Activated CD4-positive, alpha-beta T cell treated with anti-CD3 and anti-CD28 coated beads, Interleukin-2, amount 50 U/mL, for 48 hours (primary cell): ENCODE results near the gene HLA-DPA1.
"Not testable (repeated sequence)": the region's sequence is repeated elsewhere in the genome, so short reads cannot be mapped to it uniquely, and the experiment has no call there.

Source experiments
- DNase-seq, 2 experiments: peaks; one replicate each; pipeline ENCODE4 v3.0.0-alpha.2; 2020

The HLA-DPA1 gene

DNA sequence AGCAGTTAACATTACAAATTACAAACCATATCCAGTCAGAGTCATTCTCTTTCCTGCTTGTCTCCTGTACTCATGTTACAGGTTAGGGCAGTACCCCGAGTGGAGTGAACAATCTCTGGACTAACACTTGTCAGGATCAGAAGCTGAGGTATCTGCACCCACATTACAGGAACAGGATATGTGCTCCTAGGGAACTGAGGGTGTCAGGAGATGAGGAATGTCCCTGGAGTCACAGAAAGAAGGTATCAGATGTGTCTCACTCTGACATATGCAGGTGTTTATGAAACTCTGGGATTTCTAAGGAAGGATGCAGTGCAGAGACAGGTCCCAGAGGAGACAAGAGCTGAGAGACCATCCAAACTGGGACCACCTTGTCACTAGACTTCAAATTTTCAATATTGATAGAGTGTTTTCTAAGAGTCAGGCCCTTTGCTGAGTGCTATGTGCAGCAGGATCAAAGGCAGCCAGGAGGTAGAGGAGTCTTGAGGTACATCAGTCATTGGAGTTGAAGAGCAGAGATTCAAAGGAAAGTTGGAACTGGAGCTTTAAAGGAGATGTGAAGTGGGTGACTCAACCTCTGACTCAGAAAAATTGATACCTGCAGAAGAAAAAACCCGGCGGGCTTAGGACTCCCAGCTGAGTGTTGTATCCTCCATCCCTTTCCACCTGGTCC lies 14.9 kb upstream of the HLA-DPA1 start:
- DNase-seq, result no peak

DNA sequence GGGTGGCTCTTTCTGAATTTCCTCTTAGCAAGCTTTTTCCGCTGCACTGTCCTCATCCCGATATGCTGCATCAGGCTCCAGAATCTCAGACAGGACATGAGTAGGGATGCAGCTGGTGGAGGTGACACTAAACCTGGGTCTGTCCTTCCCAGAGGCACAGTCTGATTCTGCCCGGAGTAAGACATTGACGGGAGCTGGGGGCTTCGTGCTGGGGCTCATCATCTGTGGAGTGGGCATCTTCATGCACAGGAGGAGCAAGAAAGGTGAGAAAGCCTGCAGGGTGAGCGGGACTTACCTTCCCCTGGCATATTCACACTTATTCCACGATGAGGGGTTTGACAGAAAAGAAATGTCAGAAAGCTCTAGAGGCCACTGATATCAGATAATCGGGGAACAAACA lies 12.2 kb upstream of the HLA-DPA1 start:
- no peak for DNase-seq

DNA sequence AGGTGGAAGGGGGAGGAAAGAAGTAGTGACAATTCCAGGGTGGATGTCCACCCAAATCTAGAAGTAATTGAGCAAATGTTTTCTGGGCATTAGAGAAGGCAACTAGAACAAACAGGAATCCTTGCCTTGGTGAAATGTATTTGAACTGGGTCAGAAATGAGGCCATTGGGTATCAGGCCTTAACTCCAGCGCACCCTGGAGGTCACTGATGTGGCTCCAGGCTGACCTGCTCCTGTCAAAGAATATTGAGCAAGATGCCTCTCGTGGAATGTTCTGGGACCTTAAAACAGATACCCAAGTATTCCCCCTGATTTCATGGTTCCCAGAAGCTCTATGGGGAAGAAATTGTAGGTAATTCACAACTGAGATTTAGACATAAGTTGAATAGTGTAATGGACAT lies 9.3 kb upstream of the HLA-DPA1 start:
- DNase-seq, result peak in 1 of 2 experiments; percentile 36

DNA sequence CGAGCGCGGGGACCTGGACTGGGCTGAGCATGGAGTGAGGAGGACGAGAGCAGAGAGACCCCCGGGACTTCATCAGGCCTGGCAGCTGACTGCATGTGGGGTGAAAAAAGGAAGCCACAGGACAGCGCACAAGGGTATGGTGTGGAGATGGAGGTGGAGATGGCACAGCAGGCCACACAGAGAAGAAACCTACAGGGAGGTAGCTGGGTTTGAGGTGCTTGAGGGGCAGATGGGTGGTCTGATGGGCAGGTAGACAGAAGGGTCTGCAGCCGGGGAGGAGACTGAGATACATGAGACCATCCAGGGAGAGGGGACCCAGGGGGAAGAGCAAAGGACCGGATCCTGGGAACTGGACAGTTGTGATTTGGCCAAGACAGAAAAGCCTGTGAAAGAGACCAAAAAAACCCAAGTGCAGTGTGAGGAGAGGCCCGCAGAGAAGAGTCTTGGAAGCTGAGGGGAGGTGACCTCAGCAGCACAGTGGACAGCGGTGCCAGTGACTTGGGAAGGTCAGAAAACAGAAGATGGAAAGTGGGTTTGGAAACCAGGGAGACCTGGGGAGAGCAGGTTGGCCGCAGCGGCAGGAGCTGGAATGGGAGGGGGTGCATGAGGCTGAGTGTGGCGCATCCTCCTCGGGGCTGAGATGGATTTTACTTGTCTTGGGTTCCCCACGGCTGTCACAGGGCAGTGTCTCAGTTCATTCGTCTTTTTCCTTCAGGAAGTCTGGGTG lies 7.8 kb upstream of the HLA-DPA1 start:
- no peak for DNase-seq

DNA sequence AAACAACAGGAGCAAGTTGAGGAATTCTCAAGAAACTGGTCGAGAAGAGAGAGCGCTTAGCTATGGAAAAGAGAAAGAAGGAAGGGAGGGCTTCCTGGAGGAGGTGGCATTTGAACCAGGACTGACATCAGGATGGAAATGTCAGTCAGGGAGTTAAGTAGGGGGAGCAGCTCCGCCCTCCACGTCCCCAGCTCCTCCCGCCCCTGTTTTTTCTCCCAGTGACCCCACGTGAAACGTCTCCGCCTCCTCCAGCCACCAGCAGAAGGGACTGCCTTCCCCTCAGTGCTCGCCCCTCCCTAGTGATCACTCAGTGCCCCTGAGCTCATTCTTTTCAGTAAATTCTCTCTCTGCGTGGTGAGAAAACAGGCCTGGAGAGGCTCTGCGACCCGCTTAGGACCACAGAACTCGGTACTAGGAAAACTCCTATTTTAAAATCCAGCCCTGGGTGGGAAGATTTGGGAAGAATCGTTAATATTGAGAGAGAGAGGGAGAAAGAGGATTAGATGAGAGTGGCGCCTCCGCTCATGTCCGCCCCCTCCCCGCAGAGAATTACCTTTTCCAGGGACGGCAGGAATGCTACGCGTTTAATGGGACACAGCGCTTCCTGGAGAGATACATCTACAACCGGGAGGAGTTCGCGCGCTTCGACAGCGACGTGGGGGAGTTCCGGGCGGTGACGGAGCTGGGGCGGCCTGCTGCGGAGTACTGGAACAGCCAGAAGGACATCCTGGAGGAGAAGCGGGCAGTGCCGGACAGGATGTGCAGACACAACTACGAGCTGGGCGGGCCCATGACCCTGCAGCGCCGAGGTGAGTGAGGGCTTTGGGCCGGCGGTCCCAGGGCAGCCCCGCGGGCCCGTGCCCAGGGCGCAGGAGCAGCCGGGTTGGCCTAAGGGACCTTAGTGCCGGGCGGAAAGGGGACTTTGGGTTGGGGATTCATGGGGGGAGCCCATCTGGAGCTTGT lies 7.0 kb upstream of the HLA-DPA1 start:
- DNase-seq, result no peak

DNA sequence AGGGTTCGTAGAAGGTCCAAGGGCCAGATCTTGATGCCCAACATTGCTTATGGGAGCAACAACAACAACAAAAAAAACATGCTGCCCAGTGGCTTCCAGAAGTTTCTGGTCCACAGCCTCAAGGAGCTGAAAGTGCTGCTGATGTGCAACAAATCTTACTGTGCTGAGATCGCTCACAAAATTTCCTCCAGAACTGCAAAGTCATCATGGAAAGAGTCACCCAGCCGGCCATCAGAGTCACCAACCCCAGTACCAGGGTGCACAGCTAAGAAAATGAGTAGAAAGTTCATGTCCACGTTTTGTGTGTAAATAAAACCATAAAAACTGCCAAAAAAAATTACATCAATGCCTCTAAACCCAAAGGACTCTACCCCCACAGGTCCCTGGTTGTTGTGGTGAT lies 6.1 kb upstream of the HLA-DPA1 start:
- DNase-seq, result no peak

DNA sequence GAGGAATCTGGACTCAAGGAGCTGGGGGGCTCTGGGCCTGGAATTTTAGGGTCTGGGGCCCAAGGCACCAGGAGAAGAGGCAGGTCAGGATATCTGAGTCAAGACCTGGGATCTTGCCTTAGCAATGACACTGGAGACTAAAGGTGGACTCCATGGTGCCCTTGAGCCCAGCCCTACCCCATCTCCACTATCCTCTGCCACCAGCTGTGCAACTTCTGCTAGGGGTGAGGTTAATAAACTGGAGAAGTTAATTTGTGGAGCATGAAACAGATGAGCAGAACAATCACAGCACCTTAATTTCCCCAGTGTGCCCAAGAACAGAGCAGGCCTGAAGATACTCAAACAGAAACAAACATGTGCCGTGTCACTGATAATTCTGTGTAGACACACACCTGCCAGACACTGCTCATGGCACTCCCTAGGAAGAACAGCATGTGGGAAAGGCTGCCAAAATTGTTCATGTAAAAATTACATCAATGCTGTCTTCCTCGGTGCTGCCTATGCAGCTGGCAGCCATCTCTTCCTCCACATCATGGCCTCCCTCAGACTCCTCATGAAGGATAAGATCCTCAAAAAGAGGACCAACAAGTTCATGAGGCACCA lies 5.6 kb upstream of the HLA-DPA1 start:
- DNase-seq, result no peak

DNA sequence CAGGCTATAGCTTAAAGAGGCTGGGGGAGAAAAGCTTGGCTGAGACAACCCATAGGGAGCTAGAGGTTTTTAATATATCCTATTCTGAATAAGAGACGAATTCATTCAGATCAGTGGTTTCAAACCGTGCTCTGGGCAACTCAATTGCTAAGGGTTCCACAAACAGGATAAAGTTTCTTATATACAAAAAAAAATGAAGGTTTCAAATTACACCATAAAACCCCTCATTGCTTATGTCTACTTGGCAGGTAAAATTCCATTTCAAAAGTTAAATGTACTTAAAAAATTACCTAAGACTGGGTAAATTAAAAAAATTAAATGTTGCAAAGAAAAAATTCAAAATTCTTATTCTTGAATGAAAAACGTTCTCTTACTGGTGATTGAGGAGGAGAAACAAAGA lies 5.0 kb upstream of the HLA-DPA1 start:
- DNase-seq, result no peak

DNA sequence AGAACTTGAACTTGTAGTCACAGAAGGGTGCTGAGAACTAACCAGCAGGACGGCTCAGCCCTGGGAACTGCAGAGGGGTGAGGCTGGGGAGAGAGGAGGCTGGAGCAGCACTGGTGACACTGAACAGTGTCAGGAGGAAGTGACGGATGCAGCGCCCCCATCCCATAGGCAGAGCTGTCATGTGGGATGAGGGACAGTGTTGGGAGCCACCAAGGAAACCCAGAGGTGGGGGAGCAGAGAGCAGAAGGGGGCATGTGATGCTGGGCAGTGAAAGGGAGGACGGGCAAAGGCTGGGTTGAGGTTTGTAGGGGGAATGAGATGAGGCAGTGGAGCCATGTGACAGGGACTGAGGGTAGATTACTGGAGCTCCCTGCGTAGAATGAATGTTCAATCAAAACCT lies 4.5 kb upstream of the HLA-DPA1 start:
- no peak for DNase-seq

DNA sequence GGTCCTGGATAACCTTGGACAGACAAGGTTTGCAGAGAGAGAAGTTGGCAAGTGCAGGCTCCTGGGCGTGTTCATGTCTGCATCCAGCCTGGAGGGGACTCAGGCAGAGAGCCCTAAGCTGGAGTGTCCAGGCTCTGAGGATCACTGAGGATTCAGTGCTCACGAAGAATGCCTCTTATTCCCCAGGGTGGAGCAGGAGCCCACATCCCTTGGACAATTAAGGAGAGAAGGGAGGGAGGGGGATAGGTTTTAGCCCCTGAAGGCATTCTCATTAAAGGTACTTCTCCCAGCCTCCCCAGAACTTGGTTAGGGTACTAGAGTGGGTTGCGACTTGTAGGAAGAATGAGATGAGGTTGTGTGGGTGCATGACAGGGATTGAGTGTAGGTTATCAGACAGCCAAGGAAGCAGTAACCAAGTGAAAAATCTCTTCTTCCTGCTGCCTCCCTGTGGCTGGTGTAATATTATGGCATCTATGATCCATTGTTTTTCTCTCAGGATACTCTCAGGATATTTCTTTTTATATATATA lies 3.0 kb upstream of the HLA-DPA1 start:
- no peak for DNase-seq

DNA sequence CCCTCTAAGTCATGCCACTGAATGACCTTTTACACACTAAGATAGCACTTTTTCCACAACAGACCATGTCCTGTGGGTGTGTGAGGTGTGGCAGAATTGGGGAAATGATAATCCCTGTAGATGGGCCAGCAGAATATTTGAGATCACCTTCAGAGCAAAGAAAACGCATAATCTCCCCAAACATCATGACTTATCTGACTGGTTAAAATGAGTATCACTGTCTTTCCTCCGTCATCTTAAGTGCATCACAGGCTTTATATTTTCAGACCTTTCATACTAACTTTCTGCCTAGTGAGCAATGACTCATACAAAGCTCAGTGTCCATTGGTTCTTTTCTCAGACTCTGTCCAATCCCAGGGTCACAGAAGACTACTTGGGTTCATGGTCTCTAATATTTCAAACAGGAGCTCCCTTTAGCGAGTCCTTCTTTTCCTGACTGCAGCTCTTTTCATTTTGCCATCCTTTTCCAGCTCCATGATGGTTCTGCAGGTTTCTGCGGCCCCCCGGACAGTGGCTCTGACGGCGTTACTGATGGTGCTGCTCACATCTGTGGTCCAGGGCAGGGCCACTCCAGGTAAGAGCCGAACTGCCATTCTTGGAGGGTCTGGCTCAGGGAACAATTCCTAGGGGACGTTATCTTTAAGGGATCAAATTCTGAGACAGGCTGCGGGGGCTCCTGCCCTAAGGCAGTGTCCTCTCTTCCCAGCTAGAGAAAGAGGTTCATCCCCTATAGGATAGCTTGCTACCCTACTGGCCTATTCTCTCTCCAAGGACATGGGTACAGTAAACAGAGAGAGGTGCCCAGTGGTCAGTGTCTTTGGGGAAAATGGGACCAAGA lies 2.3 kb upstream of the HLA-DPA1 start, which contains the start of gene HLA-DPB1:
Gene HLA-DPB1 (plus strand): TSS at position 423 of the 838 bp plus-strand sequence. CDS start 52 bp downstream, at position 475.
- DNase-seq, result no peak

DNA sequence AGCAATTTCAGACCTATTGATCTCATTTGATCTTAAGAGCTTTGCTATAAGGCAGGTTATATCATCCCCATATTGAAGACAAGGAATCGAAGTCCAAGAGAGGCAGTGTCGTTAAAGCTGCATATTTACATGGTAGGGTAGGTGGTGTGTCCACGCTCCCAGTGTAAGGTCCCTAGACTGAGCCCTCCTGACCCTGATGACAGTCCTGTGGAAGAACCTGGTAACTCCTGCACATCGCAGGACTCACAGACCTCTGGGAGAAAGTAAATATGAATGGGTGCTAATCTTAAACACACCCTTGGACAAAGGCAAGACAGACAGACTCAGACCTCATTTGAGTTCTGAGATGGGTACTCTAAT lies 1.7 kb upstream of the HLA-DPA1 start:
- no peak for DNase-seq

DNA sequence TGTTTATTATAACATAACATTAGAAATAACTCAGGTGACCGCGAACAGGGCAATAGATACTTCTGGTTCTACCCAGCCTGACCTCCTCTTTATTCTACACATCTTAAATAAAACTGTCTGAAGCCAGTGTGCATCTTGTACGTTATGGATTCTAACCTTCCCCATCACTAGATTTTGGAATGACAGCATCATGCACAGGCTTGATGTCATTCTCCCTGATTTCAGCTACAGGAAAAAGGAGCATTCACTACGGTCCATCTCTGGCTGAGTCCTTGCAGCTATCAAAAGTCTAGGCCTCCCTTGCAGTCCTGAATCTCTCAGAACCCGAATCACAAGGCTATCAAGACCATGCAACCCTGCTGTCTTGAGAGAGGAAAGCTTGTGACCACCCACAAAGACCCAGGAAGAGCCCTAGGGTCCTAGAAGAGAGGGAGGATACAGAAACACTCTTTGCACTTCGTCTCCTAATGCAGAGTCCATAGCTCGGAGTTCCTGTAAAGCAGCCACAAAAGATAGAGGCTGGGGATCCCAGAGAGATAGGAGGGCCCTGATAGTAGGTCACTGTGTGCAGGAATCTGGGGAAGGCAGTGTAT lies 845 bp downstream of the HLA-DPA1 start:
- DNase-seq, result no peak

DNA sequence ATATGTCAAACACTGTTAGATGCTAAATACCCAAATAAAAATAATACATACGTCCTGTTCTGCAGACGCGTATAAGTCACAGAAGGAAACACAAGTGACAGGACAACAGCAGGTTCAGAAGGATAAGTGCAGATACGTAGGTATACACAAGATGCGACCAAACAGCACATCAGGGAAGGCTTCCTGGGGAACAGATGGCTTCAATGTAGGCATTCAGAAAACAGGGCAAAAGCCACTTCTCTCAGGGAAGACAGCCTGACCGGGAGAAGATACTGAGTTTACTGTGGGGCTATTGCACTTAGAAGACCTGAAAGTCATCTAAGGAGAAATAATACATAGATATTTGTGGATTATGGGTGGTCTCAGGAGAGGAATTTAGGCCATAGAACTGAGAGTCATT lies 1.9 kb downstream of the HLA-DPA1 start:
- no peak for DNase-seq

DNA sequence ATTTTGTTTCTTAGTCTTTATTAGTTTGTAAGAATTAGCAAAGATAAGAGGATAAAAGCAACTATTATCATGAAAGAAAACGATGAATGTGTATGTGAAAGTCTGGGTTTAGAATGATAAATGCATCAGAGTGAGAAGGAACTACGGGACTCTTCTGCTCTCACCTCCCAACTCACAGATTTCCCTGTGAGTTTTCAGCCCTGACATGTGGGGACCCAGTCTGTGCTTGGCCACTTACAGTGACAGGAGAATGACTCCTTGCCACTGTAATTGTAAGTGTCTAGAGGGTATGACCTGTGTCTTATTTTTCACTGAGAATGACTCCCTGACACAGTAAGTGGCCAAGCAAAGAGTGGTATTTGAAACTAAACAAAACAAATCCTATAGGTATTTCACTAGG lies 2.5 kb downstream of the HLA-DPA1 start:
- no peak for DNase-seq

DNA sequence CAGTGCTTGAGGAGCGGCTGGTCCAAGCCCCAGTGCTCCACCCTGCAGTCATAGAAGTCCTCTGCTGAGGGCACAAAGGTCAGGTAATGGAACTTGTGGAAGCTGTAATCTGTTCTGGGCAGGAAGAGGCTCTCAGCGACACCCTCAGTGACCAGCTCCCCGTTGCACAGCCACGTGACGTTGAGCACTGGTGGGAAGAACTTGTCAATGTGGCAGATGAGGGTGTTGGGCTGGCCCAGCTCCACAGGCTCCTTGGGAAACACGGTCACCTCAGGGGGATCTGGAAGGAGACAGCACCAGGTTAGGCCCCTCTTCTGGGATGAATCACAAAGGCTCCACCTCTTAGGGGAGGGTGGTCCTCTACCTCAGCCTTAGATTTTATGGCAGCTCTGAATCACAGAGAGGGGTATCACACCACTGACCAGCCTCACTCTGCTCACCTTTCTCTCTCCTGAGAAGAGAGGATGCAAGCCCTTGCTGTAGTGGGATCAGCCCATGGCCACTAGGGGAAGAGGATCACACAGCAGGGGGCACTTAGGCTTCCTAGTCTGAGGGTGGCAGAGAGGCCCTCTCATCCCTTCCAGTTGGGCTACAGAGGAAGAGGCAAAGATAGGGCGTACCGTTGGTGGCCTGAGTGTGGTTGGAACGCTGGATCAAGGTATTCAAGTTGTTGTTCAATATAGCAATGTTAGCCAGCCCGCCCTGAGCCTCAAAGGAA lies 4.3 kb downstream of the HLA-DPA1 start:
- no peak for DNase-seq

DNA sequence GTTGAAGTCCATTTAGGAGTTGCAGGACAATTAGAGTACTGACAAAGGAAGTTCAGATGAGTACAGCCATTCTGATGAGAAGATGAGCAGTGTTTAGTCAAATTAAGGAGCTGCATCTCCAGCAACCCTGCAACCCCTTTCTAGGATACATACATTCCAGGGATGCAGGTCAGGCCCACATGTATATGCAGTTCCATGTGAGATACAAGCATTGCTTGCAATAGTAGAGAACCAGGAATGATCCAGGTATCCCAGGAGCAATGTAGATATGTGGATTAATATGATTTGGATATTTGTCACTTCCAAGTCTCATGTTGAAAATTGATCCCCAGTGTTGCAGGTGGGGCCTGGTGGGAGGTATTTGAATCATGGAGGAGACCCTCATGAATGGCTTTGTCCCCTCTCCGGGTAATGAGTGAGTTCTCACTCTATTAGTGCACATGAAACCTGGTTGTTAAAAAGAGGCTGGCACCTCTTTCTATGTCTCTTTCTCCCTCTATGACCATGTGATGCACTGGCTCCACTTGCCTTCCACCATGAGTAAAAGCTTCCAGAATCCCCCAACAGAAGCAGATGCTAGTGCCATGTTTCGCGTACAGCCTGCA lies 6.4 kb downstream of the HLA-DPA1 start:
- DNase-seq, result no peak

DNA sequence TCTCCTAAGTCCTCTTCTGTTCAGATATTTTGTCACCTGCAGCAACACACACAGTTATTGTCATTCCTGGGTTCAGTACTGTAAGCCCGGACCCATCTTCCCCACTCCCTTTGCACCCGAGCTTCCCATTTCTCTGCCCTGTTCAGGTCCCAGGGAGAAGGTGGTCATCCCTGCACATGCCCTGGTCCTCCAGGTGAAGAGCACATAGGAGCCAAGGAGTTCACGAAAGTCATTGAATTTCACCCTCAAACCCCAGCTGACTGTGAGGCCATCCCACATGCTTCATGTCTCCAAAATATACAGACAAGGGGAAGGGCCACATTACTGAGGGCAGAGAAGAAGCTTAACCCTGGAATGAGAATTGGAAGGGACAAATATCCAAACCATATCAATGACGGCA lies 8.1 kb downstream of the HLA-DPA1 start:
- DNase-seq, result no peak

DNA sequence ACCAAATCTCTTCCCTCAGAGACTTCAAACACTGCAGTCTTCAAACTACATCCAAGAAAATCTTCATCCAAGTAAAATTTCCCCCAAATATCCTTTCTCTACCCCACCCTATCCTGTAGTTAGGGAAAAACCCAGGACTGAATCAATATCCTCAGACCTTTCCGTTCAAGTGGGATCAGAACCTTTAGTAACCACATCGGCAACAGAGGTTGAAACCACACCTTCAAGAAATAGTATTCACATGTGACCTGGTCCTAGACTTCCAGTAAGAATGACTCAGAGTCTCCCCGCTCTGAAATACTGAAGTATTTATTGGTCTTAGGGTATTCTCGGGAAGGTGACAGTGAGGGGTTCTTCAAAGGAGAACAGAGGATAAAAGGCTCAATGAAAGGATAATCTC lies 8.7 kb downstream of the HLA-DPA1 start:
- no peak for DNase-seq

DNA sequence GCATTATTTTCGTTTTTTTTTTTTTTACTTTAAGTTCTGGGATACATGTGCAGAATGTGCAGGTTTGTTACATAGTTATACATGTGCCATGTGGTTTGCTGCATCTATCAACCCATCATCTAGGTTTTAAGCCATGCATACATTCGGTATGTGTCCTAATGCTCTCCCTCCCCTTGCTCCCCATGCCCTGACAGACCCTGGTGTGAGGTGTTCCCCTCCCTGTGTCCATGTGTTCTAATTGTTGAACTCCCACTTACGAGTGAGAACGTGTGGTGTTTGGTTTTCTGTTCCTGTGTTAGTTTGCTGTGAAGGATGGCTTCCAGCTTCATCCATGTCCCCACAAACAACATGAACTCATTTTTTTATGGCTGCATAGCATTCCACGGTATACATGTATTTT lies 10.0 kb downstream of the HLA-DPA1 start:
- DNase-seq, result not testable (repeated sequence)
